IMR-90 (cell line): ENCODE data around the gene WHRN. TPM values are rescaled to one million over a fixed set of nuclear protein-coding genes. Genes with fewer than 3 reads are reported as not detected.

ENCODE experiments used
- ATAC-seq: fragments of 200-7000 bp; cut with Tn5 transposase; 2 replicates; pipeline ENCODE4 v1.9.1; 2020; ENCODE audit warnings: low read depth, mild to moderate bottlenecking, moderate library complexity
- BruUV-seq: library from RNA; stranded (reverse); fragments of 400-500 nt; replicated peaks from 2 replicates; lab custom pipeline; 2021; lab: Mats Ljungman, UMichigan
- CTCF ChIA-PET: fragments of 300-600 bp; formaldehyde crosslinking; extraction: SDS; loops from one replicate; lab custom pipeline; 2021; ENCODE audit warnings: antibody characterized with exemption; lab: Yijun Ruan, JAX
- POLR2A ChIA-PET: fragments of 300-600 bp; sonication (Branson Sonifier 250); formaldehyde crosslinking; loops from one replicate; lab custom pipeline; 2022; ENCODE audit warnings: antibody characterized with exemption; ENCODE audit not compliant: unreplicated experiment; lab: Charles Lee
- DNase-seq: peaks from one replicate; pipeline ENCODE4 v3.0.0; 2013
- H2AFZ ChIP-seq: replicated peaks from 2 replicates; pipeline ENCODE3; 2013; ENCODE audit warnings: low read length, mild to moderate bottlenecking; ENCODE audit not compliant: poor library complexity
- H2AK5ac ChIP-seq: 2 replicates; pipeline ENCODE4 v1.6.1; 2013; ENCODE audit warnings: low read depth, low read length, inconsistent platforms
- H2AK9ac ChIP-seq: replicated peaks from 2 replicates; pipeline ENCODE3; 2013; ENCODE audit warnings: mild to moderate bottlenecking, low read depth, low read length, moderate library complexity; ENCODE audit not compliant: poor library complexity
- H2BK120ac ChIP-seq: 2 replicates; pipeline ENCODE4 v1.6.1; 2013; ENCODE audit warnings: low read depth, low read length, inconsistent platforms
- H2BK15ac ChIP-seq: 3 replicates; pipeline ENCODE4 v1.6.1; 2013; ENCODE audit warnings: low read depth, low read length, inconsistent platforms
- H2BK20ac ChIP-seq: 2 replicates; pipeline ENCODE4 v1.6.1; 2013; ENCODE audit warnings: low read depth, mild to moderate bottlenecking, inconsistent platforms, low read length, moderate library complexity
- H2BK5ac ChIP-seq: 2 replicates; pipeline ENCODE4 v1.6.1; 2013; ENCODE audit warnings: mild to moderate bottlenecking, low read depth, low read length, inconsistent platforms; ENCODE audit not compliant: poor library complexity, severe bottlenecking
- H3K14ac ChIP-seq: replicated peaks from 2 replicates; pipeline ENCODE4 v1.6.1; 2013; ENCODE audit warnings: low read depth, low read length, inconsistent platforms
- H3K18ac ChIP-seq: 2 replicates; pipeline ENCODE4 v1.6.1; 2013; ENCODE audit warnings: low read depth, low read length, control low read depth
- H3K23ac ChIP-seq: 2 replicates; pipeline ENCODE4 v1.6.1; 2013; ENCODE audit warnings: low read depth, low read length, inconsistent platforms
- H3K27ac ChIP-seq: 2 replicates; pipeline ENCODE4 v1.5.1; 2013; ENCODE audit warnings: mild to moderate bottlenecking, control low read depth, low read length; ENCODE audit not compliant: insufficient read depth
- H3K27me3 ChIP-seq: 2 replicates; pipeline ENCODE4 v1.6.1; 2013; ENCODE audit warnings: low read length; ENCODE audit not compliant: control insufficient read depth, insufficient read depth
- H3K36me3 ChIP-seq: 2 replicates; pipeline ENCODE4 v1.6.1; 2013; ENCODE audit warnings: low read length, mixed read lengths; ENCODE audit not compliant: control insufficient read depth, insufficient read depth
- H3K4ac ChIP-seq: 2 replicates; pipeline ENCODE4 v1.6.1; 2013; ENCODE audit warnings: low read depth, low read length, inconsistent platforms
- H3K4me1 ChIP-seq: 2 replicates; pipeline ENCODE4 v1.6.1; 2013; ENCODE audit warnings: low read length, mixed read lengths; ENCODE audit not compliant: control insufficient read depth, insufficient read depth
- H3K4me2 ChIP-seq: 2 replicates; pipeline ENCODE4 v1.6.1; 2013; ENCODE audit warnings: low read depth, mild to moderate bottlenecking, control low read depth, low read length, moderate library complexity
- H3K4me3 ChIP-seq: 2 replicates; pipeline ENCODE4 v1.5.1; 2013; ENCODE audit warnings: low read depth, mild to moderate bottlenecking, control low read depth, low read length, moderate library complexity; ENCODE audit not compliant: insufficient read depth
- H3K56ac ChIP-seq: 2 replicates; pipeline ENCODE4 v1.6.1; 2013; ENCODE audit warnings: low read length, inconsistent platforms; ENCODE audit not compliant: insufficient read depth; ENCODE audit errors: extremely low read depth
- H3K79me1 ChIP-seq, 2 experiments: 2 replicates each; pipeline ENCODE4 v1.6.1; 2013; ENCODE audit warnings: low read length in 2 of 2, inconsistent platforms in 1 of 2, low read depth in 1 of 2
- H3K9ac ChIP-seq: 2 replicates; pipeline ENCODE4 v1.6.1; 2013; ENCODE audit warnings: low read depth, low read length, control low read depth
- H3K9me1 ChIP-seq: 2 replicates; pipeline ENCODE4 v1.6.1; 2013; ENCODE audit warnings: low read length, inconsistent platforms; ENCODE audit not compliant: insufficient read depth
- H3K9me3 ChIP-seq: 2 replicates; pipeline ENCODE4 v1.6.1; 2013; ENCODE audit warnings: low read length; ENCODE audit not compliant: control insufficient read depth, insufficient read depth
- H4K20me1 ChIP-seq: 2 replicates; pipeline ENCODE4 v1.6.1; 2013; ENCODE audit warnings: low read length, inconsistent platforms; ENCODE audit not compliant: insufficient read depth
- H4K5ac ChIP-seq: 2 replicates; pipeline ENCODE4 v1.6.1; 2013; ENCODE audit warnings: mild to moderate bottlenecking, low read depth, low read length, control low read depth
- H4K8ac ChIP-seq, 2 experiments: 2 replicates each; pipeline ENCODE4 v1.6.1; 2013; ENCODE audit warnings: low read depth in 2 of 2, low read length in 2 of 2, control low read depth in 1 of 2, inconsistent platforms in 1 of 2
- H4K91ac ChIP-seq: 2 replicates; pipeline ENCODE4 v1.6.1; 2013; ENCODE audit warnings: low read depth, low read length, inconsistent platforms; ENCODE audit not compliant: insufficient read depth
- WGBS, 2 experiments: methylation state at CpG; one replicate each; pipeline versions ENCODE4 v1.1.5 to v1.1.7; 2013; ENCODE audit warnings: missing lambda C conversion rate in 2 of 2; ENCODE audit not compliant: insufficient read length in 1 of 2; ENCODE audit errors: extremely low coverage in 2 of 2; 5-methylcytosine and 5-hydroxymethylcytosine counted together
- dilution Hi-C: fragments of 300-500 bp; cut with HindIII; formaldehyde crosslinking; loops from one replicate; pipeline ENCODE4 v1.14.3; 2018; ENCODE audit warnings: low sequenced_read_pairs; ENCODE audit not compliant: unreplicated experiment
- in situ Hi-C: fragments of 300-500 bp; cut with MboI; formaldehyde crosslinking; loops from 3 replicates; pipeline ENCODE4 v1.14.3; 2019; ENCODE audit warnings: low sequenced_read_pairs, inconsistent platforms, mixed read lengths
- intact Hi-C: fragments of 100-400 bp; cut with micrococcal nuclease; formaldehyde crosslinking; loops from 2 replicates; pipeline ENCODE4 v1.10.0; 2022
- microRNA-seq, 2 experiments: library from miRNA; stranded (forward) in 1 of 2; unstranded in 1 of 2; fragments of 10-50 nt in 1 of 2; fragments of <30 nt in 1 of 2; gene quantifications in 1 of 2; microRNA quantifications in 1 of 2; one replicate each; pipeline versions ENCODE3 to v1.1.0; 2013 to 2020; ENCODE audit not compliant: insufficient read depth in 1 of 2, insufficient read length in 1 of 2, unreplicated experiment in 1 of 2
- polyA plus RNA-seq, 3 experiments: library from polyadenylated mRNA; depleted of rRNA; stranded (reverse); fragments of >200 nt; gene quantifications; 2 replicates each; pipeline ENCODE4 v1.2.3, GENCODE V29; 2012; ENCODE audit warnings: low replicate concordance in 1 of 3
- small RNA-seq, 5 experiments: library from RNA; depleted of rRNA; stranded (forward); fragments of <200 nt; gene quantifications; one replicate each; pipeline ENCODE3, GENCODE V24; 2012
- total RNA-seq: library from RNA; depleted of rRNA; stranded (reverse); fragments of >200 nt; gene quantifications from 2 replicates; pipeline ENCODE4 v1.2.3, GENCODE V29; 2012; rRNA removed
- TF ChIP-seq, protein P1 (sequence below): fragments of 150-350 bp; IDR thresholded peaks from 2 replicates; pipeline ENCODE4 v1.6.1; 2017; ENCODE audit warnings: mild to moderate bottlenecking, antibody characterized with exemption, low read length, low read depth

WHRN gene
- total and polyA plus RNA-seq, 2 of the 4 experiments (the other 2 are of a cell fraction), result 0.18 to 2.6 TPM

- H3K4me2 ChIP-seq, result no peak overlapping the region
- no peak overlapping the region for H3K4me3 ChIP-seq
- no peak overlapping the region for H2AK9ac ChIP-seq
- no peak overlapping the region for H2BK5ac ChIP-seq
- no peaks in the 10 kb centered on the region for H3K9me3 ChIP-seq
- TF ChIP-seq, protein P1, sequence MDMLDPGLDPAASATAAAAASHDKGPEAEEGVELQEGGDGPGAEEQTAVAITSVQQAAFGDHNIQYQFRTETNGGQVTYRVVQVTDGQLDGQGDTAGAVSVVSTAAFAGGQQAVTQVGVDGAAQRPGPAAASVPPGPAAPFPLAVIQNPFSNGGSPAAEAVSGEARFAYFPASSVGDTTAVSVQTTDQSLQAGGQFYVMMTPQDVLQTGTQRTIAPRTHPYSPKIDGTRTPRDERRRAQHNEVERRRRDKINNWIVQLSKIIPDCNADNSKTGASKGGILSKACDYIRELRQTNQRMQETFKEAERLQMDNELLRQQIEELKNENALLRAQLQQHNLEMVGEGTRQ, result no peak
- H3K36me3 ChIP-seq, result peaks cover 56% of the 10 kb centered on the region
- no peak overlapping the region for H3K56ac ChIP-seq
- H4K91ac ChIP-seq, result no peak overlapping the region
- H3K9ac ChIP-seq, result no peak overlapping the region
- no peaks in the 10 kb centered on the region for H4K20me1 ChIP-seq
- H2AK5ac ChIP-seq, result no peak overlapping the region
- no peak for ATAC-seq
- no CpG with 5 or more reads among the region's 6 CpGs for WGBS, 2 experiments
- no peak overlapping the region for H3K14ac ChIP-seq
- no peaks in the 10 kb centered on the region for H3K27me3 ChIP-seq
- in situ Hi-C loops, result no loop called here
- peaks cover 2% of the 10 kb centered on the region; the same call in 1 of the 2 replicates for H3K4me1 ChIP-seq
- no peak overlapping the region for H4K5ac ChIP-seq
- H3K79me1 ChIP-seq, result no peaks in the 10 kb centered on the region; a peak in 1 of 4 replicates
- no peak overlapping the region for H3K27ac ChIP-seq
- ChIA-PET POLR2A (no interaction called here), CTCF (no interaction called here)
- no TSS peak for BruUV-seq
- H2BK20ac ChIP-seq, result no peak overlapping the region
- DNase-seq, result no peak
- no peak overlapping the region for H4K8ac ChIP-seq
- intact Hi-C loops, result no loop called here
- no peak overlapping the region for H2BK120ac ChIP-seq
- H2AFZ ChIP-seq, result no peak overlapping the region
- no peak overlapping the region for H3K4ac ChIP-seq
- no peak overlapping the region for H3K18ac ChIP-seq
- no peaks in the 10 kb centered on the region for H3K9me1 ChIP-seq
- no peak overlapping the region for H2BK15ac ChIP-seq
- H3K23ac ChIP-seq, result no peak overlapping the region
- dilution Hi-C loops, result no loop called here
Observed at GRCh38 chr9:114355821-114356220, 149.5 kb downstream of the WHRN start.

Small RNAs within 50 kb of the gene (microRNA-seq; reads per million reads assigned to microRNA genes)
- not detected for gene AL138895.2 (ENCODE audit: insufficient read depth, insufficient read length)

Small RNAs within 50 kb of the gene (small RNA-seq; reads per million reads assigned to genes)
- gene AL138895.2, result 0 reads per million in 5 experiments

Other genes with a start within 250 kb of the WHRN start
- gene ORM1, start 182.4 kb downstream of the WHRN start, total RNA-seq, result 0.18 TPM in 1 of 2 replicates, not detected in the other
- 0.30 TPM in 1 of 2 replicates, not detected in the other for gene ORM1, start 182.4 kb downstream of the WHRN start, polyA plus RNA-seq (2012; rRNA removed)
- not detected in 2 replicates for gene ORM2, start 175.6 kb downstream of the WHRN start, total RNA-seq
- not detected in 2 replicates for gene ORM2, start 175.6 kb downstream of the WHRN start, polyA plus RNA-seq (2012; rRNA removed)
- 2.7 and 2.8 TPM in 2 replicates for gene AKNA, start 117.5 kb downstream of the WHRN start, total RNA-seq
- gene AKNA, start 117.5 kb downstream of the WHRN start, polyA plus RNA-seq (2012; rRNA removed), result 7.2 and 7.3 TPM in 2 replicates
- 52.0 and 80.3 TPM in 2 replicates for gene ATP6V1G1, start 82.3 kb upstream of the WHRN start, total RNA-seq
- gene ATP6V1G1, start 82.3 kb upstream of the WHRN start, polyA plus RNA-seq (2012; rRNA removed), result 64.2 and 70.9 TPM in 2 replicates
- 2.7 and 2.8 TPM in 2 replicates for gene TMEM268, start 105.8 kb upstream of the WHRN start, total RNA-seq
- 3.7 and 4.9 TPM in 2 replicates for gene TMEM268, start 105.8 kb upstream of the WHRN start, polyA plus RNA-seq (2012; rRNA removed)
- gene TEX53, start 152.3 kb upstream of the WHRN start, total RNA-seq, result not detected in 2 replicates
- gene TEX53, start 152.3 kb upstream of the WHRN start, polyA plus RNA-seq (2012; rRNA removed), result not detected in 2 replicates
- gene TEX48, start 176.7 kb upstream of the WHRN start, total RNA-seq, result not detected in 2 replicates
- not detected in 2 replicates for gene TEX48, start 176.7 kb upstream of the WHRN start, polyA plus RNA-seq (2012; rRNA removed)